ENCODE data around the gene SLCO4A1.

DNA sequence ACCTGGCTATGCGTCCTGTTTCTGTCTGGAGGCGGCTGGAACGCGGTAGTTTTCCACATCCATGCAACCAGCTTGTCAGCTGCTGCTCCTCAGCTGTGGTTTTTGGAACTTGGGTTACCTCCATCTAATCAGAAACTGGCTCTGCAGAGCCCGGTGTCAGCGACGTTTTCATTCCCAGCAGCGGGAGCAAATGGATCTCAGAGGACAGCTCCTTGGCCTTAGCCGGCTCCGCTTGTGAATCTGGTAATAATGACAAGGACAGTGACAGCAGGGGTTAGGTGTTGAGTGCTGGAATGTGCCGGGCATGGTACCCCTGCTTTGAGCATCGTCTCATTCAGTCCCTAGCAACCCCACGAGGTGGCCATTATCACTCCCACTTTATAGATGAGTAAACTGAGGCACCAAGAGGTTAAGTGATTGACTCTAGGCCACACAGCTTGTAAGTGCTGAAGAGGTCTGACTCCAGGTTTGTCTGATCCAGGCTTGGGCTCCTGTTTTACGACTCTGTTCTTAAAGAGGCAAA, 1.3 kb downstream of the SLCO4A1 start:
- TF ChIP-seq, protein P1, sequence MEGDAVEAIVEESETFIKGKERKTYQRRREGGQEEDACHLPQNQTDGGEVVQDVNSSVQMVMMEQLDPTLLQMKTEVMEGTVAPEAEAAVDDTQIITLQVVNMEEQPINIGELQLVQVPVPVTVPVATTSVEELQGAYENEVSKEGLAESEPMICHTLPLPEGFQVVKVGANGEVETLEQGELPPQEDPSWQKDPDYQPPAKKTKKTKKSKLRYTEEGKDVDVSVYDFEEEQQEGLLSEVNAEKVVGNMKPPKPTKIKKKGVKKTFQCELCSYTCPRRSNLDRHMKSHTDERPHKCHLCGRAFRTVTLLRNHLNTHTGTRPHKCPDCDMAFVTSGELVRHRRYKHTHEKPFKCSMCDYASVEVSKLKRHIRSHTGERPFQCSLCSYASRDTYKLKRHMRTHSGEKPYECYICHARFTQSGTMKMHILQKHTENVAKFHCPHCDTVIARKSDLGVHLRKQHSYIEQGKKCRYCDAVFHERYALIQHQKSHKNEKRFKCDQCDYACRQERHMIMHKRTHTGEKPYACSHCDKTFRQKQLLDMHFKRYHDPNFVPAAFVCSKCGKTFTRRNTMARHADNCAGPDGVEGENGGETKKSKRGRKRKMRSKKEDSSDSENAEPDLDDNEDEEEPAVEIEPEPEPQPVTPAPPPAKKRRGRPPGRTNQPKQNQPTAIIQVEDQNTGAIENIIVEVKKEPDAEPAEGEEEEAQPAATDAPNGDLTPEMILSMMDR (conservative IDR thresholded peaks at IDR 0.05 in 1 of 2, IDR thresholded peaks at IDR 0.05 in 1 of 2; ENCODE audit: low read depth in 1 of 2, low read length in 2 of 2), result no peak
- no peak for TF ChIP-seq EZH2 (IDR thresholded peaks at IDR 0.05; ENCODE audit: low read length, missing control alignments)

Data from fibroblast of lung (primary cell).